Activated naive CD8-positive, alpha-beta T cell treated with anti-CD3 and anti-CD28 coated beads, Interleukin-2, amount 50 U/mL, for 24 hours (primary cell): ENCODE measurements around the gene ZNF816.
"Not testable (repeated sequence)": the region's sequence is repeated elsewhere in the genome, so short reads cannot be mapped to it uniquely, and the experiment has no call there.

ENCODE experiments used
- ATAC-seq: fragments of 150-1000 bp; cut with Tn5 transposase; one replicate; pipeline ENCODE4 v1.10.0; 2021
- DNase-seq: peaks from one replicate; pipeline ENCODE4 v3.0.0; 2021
- H3K27ac Mint-ChIP-seq: one replicate; pipeline ENCODE4 v1.8.0; 2021; ENCODE audit warnings: mild to moderate bottlenecking, mixed read lengths
- H3K27me3 Mint-ChIP-seq: one replicate; pipeline ENCODE4 v1.8.0; 2021; ENCODE audit warnings: mixed read lengths
- H3K36me3 Mint-ChIP-seq: one replicate; pipeline ENCODE4 v1.8.0; 2021; ENCODE audit warnings: low read depth, mixed read lengths
- H3K4me1 Mint-ChIP-seq: one replicate; pipeline ENCODE4 v1.8.0; 2021; ENCODE audit warnings: mixed read lengths
- H3K4me3 Mint-ChIP-seq: one replicate; pipeline ENCODE4 v1.8.0; 2021; ENCODE audit warnings: mild to moderate bottlenecking, moderate library complexity, mixed read lengths
- H3K9me3 Mint-ChIP-seq: one replicate; pipeline ENCODE4 v1.8.0; 2021; ENCODE audit warnings: mixed read lengths

Gene ZNF816

GRCh38 chr19:52945652-52946321, 16.9 kb downstream of the ZNF816 start:
- no peak for DNase-seq

GRCh38 chr19:52944703-52945493, 17.8 kb downstream of the ZNF816 start:
- peaks cover 15% of the 10 kb centered on the region for H3K4me1 Mint-ChIP-seq
- not testable (repeated sequence) for ATAC-seq, DNase-seq, H3K27ac Mint-ChIP-seq, H3K27me3 Mint-ChIP-seq, H3K4me3 Mint-ChIP-seq
- H3K36me3 Mint-ChIP-seq, result peaks cover 37% of the 10 kb centered on the region
- H3K9me3 Mint-ChIP-seq, result peaks cover 32% of the 10 kb centered on the region

More at GRCh38 chr19:52945652-52946321, 16.9 kb downstream of the ZNF816 start:
- no peak for ATAC-seq
- Mint-ChIP-seq H3K4me3 (no peak overlapping the region), H3K36me3 (peaks cover 43% of the 10 kb centered on the region), H3K27me3 (no peaks in the 10 kb centered on the region), H3K9me3 (peaks cover 41% of the 10 kb centered on the region), H3K4me1 (peaks cover 15% of the 10 kb centered on the region), H3K27ac (no peak overlapping the region)

- H3K36me3 Mint-ChIP-seq, result peaks cover 33% of the 10 kb centered on the region
- no peak overlapping the region for H3K4me3 Mint-ChIP-seq
- no peak overlapping the region for H3K27ac Mint-ChIP-seq
- no peaks in the 10 kb centered on the region for H3K27me3 Mint-ChIP-seq
- no peak for ATAC-seq
- peaks cover 25% of the 10 kb centered on the region for H3K9me3 Mint-ChIP-seq
- DNase-seq, result no peak
- peaks cover 17% of the 10 kb centered on the region for H3K4me1 Mint-ChIP-seq
These were observed 18.6 kb downstream of the ZNF816 start for GRCh38 chr19:52943884-52944643.

GRCh38 chr19:52943134-52943883, 19.4 kb downstream of the ZNF816 start:
- H3K27ac Mint-ChIP-seq, result peak overlapping the region; percentile 60
- ATAC-seq (no peak), DNase-seq (no peak)
- H3K36me3 Mint-ChIP-seq, result peaks cover 40% of the 10 kb centered on the region
- H3K27me3 Mint-ChIP-seq, result no peaks in the 10 kb centered on the region
- H3K4me3 Mint-ChIP-seq, result peak overlapping the region; percentile 90
- peaks cover 32% of the 10 kb centered on the region for H3K9me3 Mint-ChIP-seq
- peaks cover 23% of the 10 kb centered on the region for H3K4me1 Mint-ChIP-seq

GRCh38 chr19:52942386-52943133, 20.1 kb downstream of the ZNF816 start:
- Mint-ChIP-seq H3K27ac (peak overlapping the region; percentile 85), H3K9me3 (peaks cover 33% of the 10 kb centered on the region)

GRCh38 chr19:52941941-52942385, 20.7 kb downstream of the ZNF816 start:
- Mint-ChIP-seq H3K27me3 (no peaks in the 10 kb centered on the region), H3K4me3 (peak overlapping the region; percentile 90), H3K27ac (peak overlapping the region; percentile 85), H3K4me1 (peaks cover 24% of the 10 kb centered on the region), H3K9me3 (peaks cover 34% of the 10 kb centered on the region), H3K36me3 (peaks cover 44% of the 10 kb centered on the region)
- peak; percentile 33 for ATAC-seq
- peak; percentile 29 for DNase-seq

More at GRCh38 chr19:52942386-52943133, 20.1 kb downstream of the ZNF816 start:
- peak; percentile 92 for DNase-seq
- ATAC-seq, result peak; percentile 99
- H3K36me3 Mint-ChIP-seq, result peaks cover 41% of the 10 kb centered on the region
- peaks cover 24% of the 10 kb centered on the region for H3K4me1 Mint-ChIP-seq
- H3K4me3 Mint-ChIP-seq, result peak overlapping the region; percentile 90
- H3K27me3 Mint-ChIP-seq, result no peaks in the 10 kb centered on the region

GRCh38 chr19:52941523-52941922, 21.2 kb downstream of the ZNF816 start:
- H3K9me3 Mint-ChIP-seq, result peaks cover 38% of the 10 kb centered on the region
- not testable (repeated sequence) for H3K27me3 Mint-ChIP-seq, DNase-seq, ATAC-seq
- peak overlapping the region; percentile 90 for H3K4me3 Mint-ChIP-seq
- peaks cover 49% of the 10 kb centered on the region for H3K36me3 Mint-ChIP-seq
- H3K4me1 Mint-ChIP-seq, result peaks cover 26% of the 10 kb centered on the region
- peak overlapping the region; percentile 85 for H3K27ac Mint-ChIP-seq

GRCh38 chr19:52940905-52941304, 21.8 kb downstream of the ZNF816 start:
- H3K27ac Mint-ChIP-seq, ATAC-seq, DNase-seq, H3K27me3 Mint-ChIP-seq: not testable (repeated sequence)
- peak overlapping the region; percentile 90 for H3K4me3 Mint-ChIP-seq
- H3K36me3 Mint-ChIP-seq, result peaks cover 52% of the 10 kb centered on the region
- peaks cover 26% of the 10 kb centered on the region for H3K4me1 Mint-ChIP-seq
- peaks cover 36% of the 10 kb centered on the region for H3K9me3 Mint-ChIP-seq

- DNase-seq (no peak), ATAC-seq (no peak)
- peaks cover 25% of the 10 kb centered on the region for H3K9me3 Mint-ChIP-seq
- H3K36me3 Mint-ChIP-seq, result peaks cover 64% of the 10 kb centered on the region
- H3K27ac Mint-ChIP-seq, result no peak overlapping the region
- peaks cover 26% of the 10 kb centered on the region for H3K4me1 Mint-ChIP-seq
- H3K27me3 Mint-ChIP-seq, result no peaks in the 10 kb centered on the region
- no peak overlapping the region for H3K4me3 Mint-ChIP-seq
These were observed 23.9 kb downstream of the ZNF816 start for GRCh38 chr19:52938761-52939160.

GRCh38 chr19:52936954-52937325, 25.7 kb downstream of the ZNF816 start:
- no peak for ATAC-seq
- peaks cover 22% of the 10 kb centered on the region for H3K4me1 Mint-ChIP-seq
- peaks cover 75% of the 10 kb centered on the region for H3K36me3 Mint-ChIP-seq
- H3K27me3 Mint-ChIP-seq, result no peaks in the 10 kb centered on the region
- DNase-seq, result no peak
- no peak overlapping the region for H3K4me3 Mint-ChIP-seq
- H3K9me3 Mint-ChIP-seq, result peaks cover 35% of the 10 kb centered on the region
- no peak overlapping the region for H3K27ac Mint-ChIP-seq

GRCh38 chr19:52936151-52936953, 26.3 kb downstream of the ZNF816 start:
- H3K27ac Mint-ChIP-seq, result no peak overlapping the region
- H3K36me3 Mint-ChIP-seq, result peaks cover 72% of the 10 kb centered on the region
- peaks cover 31% of the 10 kb centered on the region for H3K9me3 Mint-ChIP-seq
- no peak overlapping the region for H3K4me3 Mint-ChIP-seq
- no peak for ATAC-seq
- H3K4me1 Mint-ChIP-seq, result peaks cover 16% of the 10 kb centered on the region
- H3K27me3 Mint-ChIP-seq, result no peaks in the 10 kb centered on the region
- no peak for DNase-seq

- H3K4me3 Mint-ChIP-seq, result no peak overlapping the region
- no peak overlapping the region for H3K27ac Mint-ChIP-seq
- H3K27me3 Mint-ChIP-seq, result no peaks in the 10 kb centered on the region
- peaks cover 67% of the 10 kb centered on the region for H3K36me3 Mint-ChIP-seq
- H3K9me3 Mint-ChIP-seq, result peaks cover 28% of the 10 kb centered on the region
- DNase-seq (no peak), ATAC-seq (no peak)
- peaks cover 11% of the 10 kb centered on the region for H3K4me1 Mint-ChIP-seq
These were observed 27.2 kb downstream of the ZNF816 start for GRCh38 chr19:52935434-52935833.

- H3K9me3 Mint-ChIP-seq, result peaks cover 19% of the 10 kb centered on the region
- not testable (repeated sequence) for ATAC-seq
These were observed 38.0 kb downstream of the ZNF816 start for GRCh38 chr19:52924641-52925040.

More at GRCh38 chr19:52924641-52925040, 38.0 kb downstream of the ZNF816 start:
- H3K4me3 Mint-ChIP-seq, H3K27me3 Mint-ChIP-seq, H3K27ac Mint-ChIP-seq, DNase-seq: not testable (repeated sequence)
- peaks cover 46% of the 10 kb centered on the region for H3K36me3 Mint-ChIP-seq
- peaks cover 25% of the 10 kb centered on the region for H3K4me1 Mint-ChIP-seq
